Measurements from ENCODE around the gene CYB561D2.
A peak's percentile ranks its signal among the peaks of the same experiment; 100 is the strongest.

The CYB561D2 gene

GRCh38 chr3:50326182-50326541, 24.5 kb upstream of the CYB561D2 start:
- H3K4me1 Mint-ChIP-seq (ENCODE audit: low read depth in 2 of 2), result peaks cover 14 to 22% of the 10 kb centered on the region in 2 donors
- peak overlapping the region in 1 of 2 donors; percentile 38 for H3K4me3 Mint-ChIP-seq
- DNase-seq, result no peak
- H3K9me3 Mint-ChIP-seq, result no peaks in the 10 kb centered on the region
- no peaks in the 10 kb centered on the region for H3K27me3 Mint-ChIP-seq
- ATAC-seq (replicated peaks), result no peak
- peaks cover 36% of the 10 kb centered on the region for H3K36me3 Mint-ChIP-seq (ENCODE audit: insufficient read depth)
- H3K27ac Mint-ChIP-seq, result no peak overlapping the region

GRCh38 chr3:50327129-50327528, 23.5 kb upstream of the CYB561D2 start:
- H3K4me1 Mint-ChIP-seq (ENCODE audit: low read depth in 2 of 2), result peaks cover 14 to 22% of the 10 kb centered on the region in 2 donors
- H3K27ac Mint-ChIP-seq, result peak overlapping the region; percentile 84 to 94
- H3K36me3 Mint-ChIP-seq (ENCODE audit: insufficient read depth), result peaks cover 46% of the 10 kb centered on the region
- peak overlapping the region; percentile 80 to 88 for H3K4me3 Mint-ChIP-seq
- DNase-seq (no peak), ATAC-seq (replicated peaks) (no peak)
- no peaks in the 10 kb centered on the region for H3K27me3 Mint-ChIP-seq
- no peaks in the 10 kb centered on the region for H3K9me3 Mint-ChIP-seq

GRCh38 chr3:50327943-50328691, 22.5 kb upstream of the CYB561D2 start, which contains the start of gene TUSC2:
Gene TUSC2 (minus strand): TSS chr3:50328223. CDS start chr3:50328099, 124 bp downstream.
- ATAC-seq (replicated peaks), result peak; percentile 95
- Mint-ChIP-seq H3K4me1 (ENCODE audit: low read depth in 2 of 2) (peaks cover 14 to 24% of the 10 kb centered on the region in 2 donors), H3K9me3 (no peaks in the 10 kb centered on the region), H3K27me3 (no peaks in the 10 kb centered on the region), H3K36me3 (ENCODE audit: insufficient read depth) (peaks cover 56% of the 10 kb centered on the region), H3K27ac (peak within 1 kb of the TSS; percentile 84 to 94), H3K4me3 (peak within 1 kb of the TSS; percentile 80 to 88)
- peak; percentile 92 for DNase-seq

- Mint-ChIP-seq H3K4me3 (no peak overlapping the region), H3K9me3 (no peaks in the 10 kb centered on the region), H3K27me3 (no peaks in the 10 kb centered on the region), H3K4me1 (ENCODE audit: low read depth in 2 of 2) (peaks cover 28% of the 10 kb centered on the region in 2 donors), H3K36me3 (ENCODE audit: insufficient read depth) (peaks cover 70% of the 10 kb centered on the region), H3K27ac (peak overlapping the region in 1 of 2 donors; percentile 59)
- DNase-seq (no peak), ATAC-seq (replicated peaks) (no peak)
Observed at GRCh38 chr3:50330330-50330729, 20.3 kb upstream of the CYB561D2 start.

GRCh38 chr3:50331364-50331907, 19.2 kb upstream of the CYB561D2 start:
- H3K9me3 Mint-ChIP-seq, result no peaks in the 10 kb centered on the region
- no peak for ATAC-seq (replicated peaks)
- no peak overlapping the region for H3K27ac Mint-ChIP-seq
- peaks cover 39% of the 10 kb centered on the region in 2 donors for H3K4me1 Mint-ChIP-seq (ENCODE audit: low read depth in 2 of 2)
- H3K27me3 Mint-ChIP-seq, result no peaks in the 10 kb centered on the region
- H3K36me3 Mint-ChIP-seq (ENCODE audit: insufficient read depth), result peaks cover 81% of the 10 kb centered on the region
- H3K4me3 Mint-ChIP-seq, result no peak overlapping the region
- no peak for DNase-seq

- H3K4me1 Mint-ChIP-seq (ENCODE audit: low read depth in 2 of 2), result peaks cover 41 to 49% of the 10 kb centered on the region in 2 donors
- peak overlapping the region; percentile 68 to 97 for H3K4me3 Mint-ChIP-seq
- DNase-seq (no peak), ATAC-seq (replicated peaks) (no peak)
- H3K27ac Mint-ChIP-seq, result peak overlapping the region; percentile 93 to 96
- H3K9me3 Mint-ChIP-seq, result no peaks in the 10 kb centered on the region
- H3K27me3 Mint-ChIP-seq, result no peaks in the 10 kb centered on the region
- H3K36me3 Mint-ChIP-seq (ENCODE audit: insufficient read depth), result peaks cover 92% of the 10 kb centered on the region
Observed at GRCh38 chr3:50333744-50334328, 16.8 kb upstream of the CYB561D2 start.

- no peaks in the 10 kb centered on the region for H3K9me3 Mint-ChIP-seq
- peak overlapping the region; percentile 68 to 97 for H3K4me3 Mint-ChIP-seq
- peaks cover 92% of the 10 kb centered on the region for H3K36me3 Mint-ChIP-seq (ENCODE audit: insufficient read depth)
- peaks cover 48 to 56% of the 10 kb centered on the region in 2 donors for H3K4me1 Mint-ChIP-seq (ENCODE audit: low read depth in 2 of 2)
- no peak for DNase-seq
- no peaks in the 10 kb centered on the region for H3K27me3 Mint-ChIP-seq
- peak overlapping the region; percentile 93 to 96 for H3K27ac Mint-ChIP-seq
- ATAC-seq (replicated peaks), result no peak
Observed at GRCh38 chr3:50334339-50335075, 16.2 kb upstream of the CYB561D2 start.

- Mint-ChIP-seq H3K4me3 (peak overlapping the region; percentile 97), H3K27me3 (no peaks in the 10 kb centered on the region), H3K4me1 (ENCODE audit: low read depth in 2 of 2) (peaks cover 56 to 69% of the 10 kb centered on the region in 2 donors), H3K9me3 (no peaks in the 10 kb centered on the region), H3K27ac (peak overlapping the region; percentile 95 to 96), H3K36me3 (ENCODE audit: insufficient read depth) (peaks cover 87% of the 10 kb centered on the region)
- DNase-seq (no peak), ATAC-seq (replicated peaks) (peak; percentile 28)
Observed at GRCh38 chr3:50336452-50337174, 14.0 kb upstream of the CYB561D2 start.

- Mint-ChIP-seq H3K36me3 (ENCODE audit: insufficient read depth) (peaks cover 81% of the 10 kb centered on the region), H3K27me3 (no peaks in the 10 kb centered on the region), H3K9me3 (no peaks in the 10 kb centered on the region), H3K27ac (peak overlapping the region; percentile 95 to 96), H3K4me1 (ENCODE audit: low read depth in 2 of 2) (peaks cover 58 to 75% of the 10 kb centered on the region in 2 donors), H3K4me3 (peak overlapping the region; percentile 97)
- DNase-seq (peak; percentile 79 to 86 (median 86)), ATAC-seq (replicated peaks) (peak; percentile 65)
Observed at GRCh38 chr3:50337175-50337861, 13.3 kb upstream of the CYB561D2 start.

GRCh38 chr3:50338965-50339364, 11.7 kb upstream of the CYB561D2 start:
- peaks cover 65% of the 10 kb centered on the region for H3K36me3 Mint-ChIP-seq (ENCODE audit: insufficient read depth)
- peaks cover 54 to 76% of the 10 kb centered on the region in 2 donors for H3K4me1 Mint-ChIP-seq (ENCODE audit: low read depth in 2 of 2)
- H3K27ac Mint-ChIP-seq, result peak overlapping the region; percentile 95 to 96
- peak overlapping the region; percentile 97 for H3K4me3 Mint-ChIP-seq
- no peaks in the 10 kb centered on the region for H3K27me3 Mint-ChIP-seq
- no peak for ATAC-seq (replicated peaks)
- DNase-seq, result no peak
- no peaks in the 10 kb centered on the region for H3K9me3 Mint-ChIP-seq

- no peak for ATAC-seq (replicated peaks)
- Mint-ChIP-seq H3K4me1 (ENCODE audit: low read depth in 2 of 2) (peaks cover 50 to 73% of the 10 kb centered on the region in 2 donors), H3K9me3 (no peaks in the 10 kb centered on the region), H3K27ac (peak overlapping the region; percentile 95 to 96), H3K4me3 (peak overlapping the region; percentile 97), H3K36me3 (ENCODE audit: insufficient read depth) (peaks cover 61% of the 10 kb centered on the region), H3K27me3 (no peaks in the 10 kb centered on the region)
- no peak for DNase-seq
Observed at GRCh38 chr3:50339485-50340146, 11.0 kb upstream of the CYB561D2 start.

GRCh38 chr3:50340147-50340447, 10.6 kb upstream of the CYB561D2 start:
- H3K9me3 Mint-ChIP-seq, result no peaks in the 10 kb centered on the region
- peak overlapping the region; percentile 97 for H3K4me3 Mint-ChIP-seq
- H3K27me3 Mint-ChIP-seq, result no peaks in the 10 kb centered on the region
- ATAC-seq (replicated peaks) (no peak), DNase-seq (no peak)
- H3K36me3 Mint-ChIP-seq (ENCODE audit: insufficient read depth), result peaks cover 60% of the 10 kb centered on the region
- peaks cover 50 to 71% of the 10 kb centered on the region in 2 donors for H3K4me1 Mint-ChIP-seq (ENCODE audit: low read depth in 2 of 2)
- H3K27ac Mint-ChIP-seq, result peak overlapping the region; percentile 95 to 96
